ENCODE results near the gene GNGT1.

GRCh38 chr7:93894426-93894825 lies 11.9 kb upstream of the GNGT1 start:
- TF ChIP-seq CTCF (conservative IDR thresholded peaks at IDR 0.05; ENCODE audit: low read depth, low read length) (no peak), EZH2 (IDR thresholded peaks at IDR 0.05; ENCODE audit: borderline replicate concordance, low read depth, low read length, poor library complexity, severe bottlenecking) (no peak)

All from A673 (cell line).